HUES64 (cell line): ENCODE data around the gene RNF114.

ENCODE experiments used
- H3K27ac ChIP-seq: 2 replicates; pipeline ENCODE4 v1.7.0; 2013; ENCODE audit warnings: low read depth, low read length, inconsistent platforms
- H3K27me3 ChIP-seq: 2 replicates; pipeline ENCODE4 v1.6.1; 2013; ENCODE audit warnings: mild to moderate bottlenecking, low read length; ENCODE audit not compliant: insufficient read depth
- H3K36me3 ChIP-seq: 2 replicates; pipeline ENCODE4 v1.6.1; 2013; ENCODE audit warnings: mild to moderate bottlenecking, low read length; ENCODE audit not compliant: insufficient read depth
- H3K4me1 ChIP-seq: 2 replicates; pipeline ENCODE4 v1.6.1; 2013; ENCODE audit warnings: mild to moderate bottlenecking, low read length, moderate library complexity; ENCODE audit not compliant: insufficient read depth
- H3K4me3 ChIP-seq: 2 replicates; pipeline ENCODE4 v1.5.1; 2013; ENCODE audit warnings: mild to moderate bottlenecking, low read length, moderate library complexity
- H3K9ac ChIP-seq: 2 replicates; pipeline ENCODE4 v1.6.1; 2013; ENCODE audit warnings: mild to moderate bottlenecking, low read depth, low read length
- H3K9me3 ChIP-seq: 2 replicates; pipeline ENCODE4 v1.6.1; 2013; ENCODE audit warnings: low read depth, low read length; ENCODE audit not compliant: insufficient read depth
- WGBS: fragments of 150-250, 120-280 bp; methylation state at CpG from one replicate; pipeline ENCODE4 v1.1.7; 2013; ENCODE audit warnings: missing lambda C conversion rate; 5-methylcytosine and 5-hydroxymethylcytosine counted together

Gene RNF114

GRCh38 chr20:49983848-49984408 is 47.7 kb downstream of the RNF114 start:
- peaks cover 63% of the 10 kb centered on the region for H3K4me1 ChIP-seq
- H3K4me3 ChIP-seq = peak overlapping the region; percentile 88
- WGBS = 81% methylated on average over 18 of the region's 18 CpGs
- H3K9ac ChIP-seq = no peak overlapping the region
- no peak overlapping the region for H3K27ac ChIP-seq
- peaks cover 15% of the 10 kb centered on the region for H3K36me3 ChIP-seq
- peaks cover 23% of the 10 kb centered on the region for H3K27me3 ChIP-seq
- no peaks in the 10 kb centered on the region for H3K9me3 ChIP-seq

DNA sequence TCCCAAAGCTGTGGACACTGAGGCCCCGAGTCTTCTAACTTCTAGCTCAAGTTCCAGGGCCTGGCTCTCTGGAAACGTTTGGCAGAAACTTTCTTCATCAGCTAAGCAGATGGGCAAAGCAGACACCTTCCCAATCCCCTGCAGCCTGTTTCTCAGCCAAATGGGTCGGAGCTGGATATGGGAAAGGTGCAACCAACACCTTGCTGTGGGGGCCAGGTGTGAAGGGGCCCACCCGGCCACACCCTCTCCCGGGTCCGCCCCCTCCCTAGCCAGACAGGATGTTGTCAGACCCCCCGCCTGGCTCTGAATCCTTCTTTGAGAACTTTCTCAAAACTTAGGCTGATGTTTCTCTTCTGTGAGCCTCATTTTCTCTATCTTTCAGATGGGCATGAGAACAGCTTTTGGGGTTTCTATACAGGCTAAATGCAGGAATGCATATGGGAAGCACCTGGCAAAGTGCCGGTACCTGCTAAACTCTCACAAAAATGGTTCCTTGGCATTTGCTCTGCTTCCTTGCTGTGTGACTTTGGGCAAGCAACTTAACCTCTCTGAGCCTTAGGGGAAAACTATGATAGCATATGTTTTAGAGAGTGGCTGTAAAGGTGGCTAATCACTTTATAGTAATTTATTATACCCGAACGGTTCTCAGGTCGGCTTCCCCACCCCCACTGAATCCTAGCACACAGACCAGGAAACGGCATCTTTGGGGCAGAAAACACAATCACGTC is 48.4 kb downstream of the RNF114 start:
- 76% methylated on average over 10 of the region's 13 CpGs for WGBS
- Histone ChIP-seq H3K4me3 (peak overlapping the region; percentile 88), H3K36me3 (peaks cover 15% of the 10 kb centered on the region)

DNA sequence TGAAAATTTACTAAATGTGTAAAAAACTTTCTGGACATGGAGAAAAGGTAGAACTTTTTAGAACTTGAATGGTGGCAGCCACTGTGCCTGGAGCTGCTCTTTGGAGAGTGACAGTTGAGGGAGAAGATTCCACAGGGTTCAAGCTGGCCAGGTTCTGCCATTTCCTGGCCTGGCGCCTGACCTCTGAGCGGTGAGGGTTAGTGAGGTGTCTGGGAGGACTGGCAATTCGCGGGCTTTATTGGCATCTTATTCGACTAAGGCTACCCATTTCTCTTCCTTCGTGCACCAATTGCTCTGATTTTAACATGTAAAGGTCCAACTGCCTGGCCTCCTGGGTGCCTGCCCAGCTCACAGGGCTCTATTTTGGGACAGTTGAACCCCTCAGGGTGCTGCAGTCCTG is 49.0 kb downstream of the RNF114 start:
- Histone ChIP-seq H3K27me3 (peaks cover 17% of the 10 kb centered on the region), H3K9ac (no peak overlapping the region), H3K9me3 (no peaks in the 10 kb centered on the region), H3K27ac (no peak overlapping the region), H3K36me3 (peaks cover 15% of the 10 kb centered on the region), H3K4me1 (peaks cover 74% of the 10 kb centered on the region), H3K4me3 (peak overlapping the region; percentile 22; the same call in 1 of the 2 replicates)
- WGBS = 75% methylated on average over 6 of the region's 6 CpGs

More for the DNA sequence above, 48.4 kb downstream of the RNF114 start:
- H3K27me3 ChIP-seq = peaks cover 21% of the 10 kb centered on the region
- no peak overlapping the region for H3K27ac ChIP-seq
- H3K9me3 ChIP-seq = no peaks in the 10 kb centered on the region
- H3K9ac ChIP-seq = no peak overlapping the region
- H3K4me1 ChIP-seq = peaks cover 69% of the 10 kb centered on the region

GRCh38 chr20:49985617-49986016 is 49.4 kb downstream of the RNF114 start:
- H3K4me1 ChIP-seq = peaks cover 75% of the 10 kb centered on the region
- H3K9me3 ChIP-seq = no peaks in the 10 kb centered on the region
- H3K27ac ChIP-seq = no peak overlapping the region
- H3K36me3 ChIP-seq = peaks cover 15% of the 10 kb centered on the region
- H3K27me3 ChIP-seq = peaks cover 17% of the 10 kb centered on the region
- no peak overlapping the region for H3K4me3 ChIP-seq
- no peak overlapping the region for H3K9ac ChIP-seq
- WGBS = 77% methylated on average over 13 of the region's 13 CpGs

GRCh38 chr20:49986049-49986448 is 49.9 kb downstream of the RNF114 start:
- WGBS = 82% methylated on average over 3 of the region's 4 CpGs
- Histone ChIP-seq H3K27ac (no peak overlapping the region), H3K4me3 (no peak overlapping the region), H3K4me1 (peaks cover 71% of the 10 kb centered on the region), H3K27me3 (peaks cover 13% of the 10 kb centered on the region), H3K9me3 (no peaks in the 10 kb centered on the region), H3K36me3 (peaks cover 15% of the 10 kb centered on the region), H3K9ac (no peak overlapping the region)

DNA sequence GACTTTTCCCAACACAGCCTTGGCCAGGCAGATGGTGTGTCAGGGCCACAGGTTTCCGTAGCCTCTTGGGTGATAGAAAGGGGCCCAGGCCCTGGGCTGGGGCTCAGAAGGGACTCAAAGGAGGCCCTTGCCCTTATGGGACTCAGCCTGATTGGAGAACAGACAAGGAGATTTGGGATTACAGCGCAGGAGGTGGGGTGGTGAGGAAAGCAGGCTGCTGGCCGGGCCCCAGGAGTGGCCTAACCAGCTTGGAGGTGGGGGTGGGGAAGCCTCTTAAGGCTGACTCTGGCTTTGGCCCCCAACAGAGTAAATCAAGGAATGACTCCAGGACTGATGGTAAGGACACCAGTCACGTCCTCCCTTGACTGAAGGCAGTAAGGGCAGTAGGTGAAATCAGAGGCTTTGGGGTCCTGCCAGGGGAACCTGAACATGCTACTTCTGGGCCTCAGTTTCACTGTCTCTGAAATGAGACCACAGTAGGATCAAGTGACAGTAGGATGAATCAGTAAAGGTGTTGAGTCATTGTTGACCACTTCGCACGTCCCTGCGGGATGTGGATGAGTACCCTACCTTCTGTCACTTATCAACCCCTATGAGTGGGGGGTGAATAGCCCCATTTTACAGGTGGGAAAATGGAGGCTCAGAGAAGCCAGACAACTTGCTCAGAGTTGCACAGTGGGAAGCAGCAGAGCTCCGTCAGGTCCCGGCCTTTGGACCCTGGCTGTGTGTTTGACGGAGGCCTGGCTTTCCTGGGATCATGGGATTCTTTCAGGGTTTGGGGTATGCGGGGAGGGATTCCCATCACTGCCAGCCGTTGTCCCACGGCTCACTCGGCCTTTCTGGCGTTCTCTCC is 51.0 kb downstream of the RNF114 start:
- Histone ChIP-seq H3K4me1 (peaks cover 65% of the 10 kb centered on the region), H3K9me3 (no peaks in the 10 kb centered on the region), H3K36me3 (peaks cover 15% of the 10 kb centered on the region), H3K4me3 (no peak overlapping the region), H3K27me3 (peaks cover 2% of the 10 kb centered on the region), H3K27ac (peak overlapping the region; percentile 3; the same call in 1 of the 2 replicates), H3K9ac (no peak overlapping the region)
- 84% methylated on average over 14 of the region's 15 CpGs for WGBS

DNA sequence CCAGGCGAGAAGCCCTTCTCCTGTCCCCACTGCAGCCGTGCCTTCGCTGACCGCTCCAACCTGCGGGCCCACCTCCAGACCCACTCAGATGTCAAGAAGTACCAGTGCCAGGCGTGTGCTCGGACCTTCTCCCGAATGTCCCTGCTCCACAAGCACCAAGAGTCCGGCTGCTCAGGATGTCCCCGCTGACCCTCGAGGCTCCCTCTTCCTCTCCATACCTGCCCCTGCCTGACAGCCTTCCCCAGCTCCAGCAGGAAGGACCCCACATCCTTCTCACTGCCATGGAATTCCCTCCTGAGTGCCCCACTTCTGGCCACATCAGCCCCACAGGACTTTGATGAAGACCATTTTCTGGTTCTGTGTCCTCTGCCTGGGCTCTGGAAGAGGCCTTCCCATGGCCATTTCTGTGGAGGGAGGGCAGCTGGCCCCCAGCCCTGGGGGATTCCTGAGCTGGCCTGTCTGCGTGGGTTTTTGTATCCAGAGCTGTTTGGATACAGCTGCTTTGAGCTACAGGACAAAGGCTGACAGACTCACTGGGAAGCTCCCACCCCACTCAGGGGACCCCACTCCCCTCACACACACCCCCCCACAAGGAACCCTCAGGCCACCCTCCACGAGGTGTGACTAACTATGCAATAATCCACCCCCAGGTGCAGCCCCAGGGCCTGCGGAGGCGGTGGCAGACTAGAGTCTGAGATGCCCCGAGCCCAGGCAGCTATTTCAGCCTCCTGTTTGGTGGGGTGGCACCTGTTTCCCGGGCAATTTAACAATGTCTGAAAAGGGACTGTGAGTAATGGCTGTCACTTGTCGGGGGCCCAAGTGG is 51.9 kb downstream of the RNF114 start:
- Histone ChIP-seq H3K27me3 (no peaks in the 10 kb centered on the region), H3K9me3 (no peaks in the 10 kb centered on the region), H3K36me3 (peaks cover 15% of the 10 kb centered on the region), H3K4me3 (no peak overlapping the region), H3K4me1 (peaks cover 65% of the 10 kb centered on the region), H3K27ac (no peak overlapping the region), H3K9ac (no peak overlapping the region)
- WGBS = 86% methylated on average over 18 of the region's 18 CpGs

- Histone ChIP-seq H3K4me3 (no peak overlapping the region), H3K27me3 (no peaks in the 10 kb centered on the region), H3K27ac (peak overlapping the region; percentile 84), H3K36me3 (peaks cover 13% of the 10 kb centered on the region), H3K9me3 (no peaks in the 10 kb centered on the region), H3K4me1 (peaks cover 56% of the 10 kb centered on the region), H3K9ac (peak overlapping the region; percentile 10)
- 30% methylated on average over 22 of the region's 22 CpGs for WGBS
These were observed 53.3 kb downstream of the RNF114 start for GRCh38 chr20:49989234-49990065.

DNA sequence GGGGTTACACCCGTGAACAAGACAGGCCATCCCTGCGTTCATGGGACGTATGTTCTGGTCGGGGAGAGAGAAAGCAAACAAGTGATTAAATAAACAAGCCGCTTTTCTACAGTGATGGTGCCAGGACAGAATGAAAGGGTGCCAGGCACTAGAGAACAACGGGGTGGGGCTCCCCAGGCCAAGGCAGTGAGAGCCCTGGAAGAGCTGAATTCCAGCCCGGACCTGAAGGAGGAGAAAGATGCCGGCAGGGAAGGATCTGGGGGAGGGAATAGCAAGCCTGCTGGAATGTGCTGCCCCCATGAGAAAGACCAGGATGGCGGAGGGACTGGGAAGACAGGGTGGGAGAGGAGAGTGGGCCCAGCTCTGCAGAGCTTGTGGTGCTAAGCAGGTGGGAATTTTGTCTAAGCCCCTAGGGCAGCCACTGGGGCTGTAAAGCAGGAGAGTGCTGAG is 54.1 kb downstream of the RNF114 start:
- 54% methylated on average over 9 of the region's 9 CpGs for WGBS
- H3K36me3 ChIP-seq = peaks cover 13% of the 10 kb centered on the region
- peak overlapping the region; percentile 10; the same call in 1 of the 2 replicates for H3K9ac ChIP-seq
- H3K27me3 ChIP-seq = no peaks in the 10 kb centered on the region
- no peaks in the 10 kb centered on the region for H3K9me3 ChIP-seq
- peak overlapping the region; percentile 84 for H3K27ac ChIP-seq
- no peak overlapping the region for H3K4me3 ChIP-seq
- H3K4me1 ChIP-seq = peaks cover 47% of the 10 kb centered on the region

DNA sequence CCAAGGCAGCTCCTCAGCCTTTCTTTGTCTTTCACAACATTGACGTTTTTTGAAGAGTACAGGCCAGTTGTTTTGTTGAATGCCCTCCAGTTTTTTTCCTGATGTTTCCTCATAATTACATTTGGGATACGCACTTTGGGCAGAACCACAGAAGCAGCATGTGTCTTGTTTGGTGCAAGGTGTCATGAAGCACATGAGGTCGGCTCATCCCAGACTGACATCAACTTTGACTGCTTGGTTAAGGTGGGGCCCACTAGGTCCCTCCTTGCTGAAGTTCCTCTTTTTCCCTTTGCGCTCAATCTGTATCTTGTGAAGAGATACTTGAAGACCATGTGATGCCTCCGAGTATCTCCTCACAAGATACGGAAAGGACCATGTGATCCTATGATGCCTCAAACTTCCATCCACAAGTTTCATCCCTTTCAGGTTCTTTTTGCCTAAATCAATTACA is 57.1 kb downstream of the RNF114 start:
- H3K27ac ChIP-seq = no peak overlapping the region
- WGBS = 76% methylated on average over 6 of the region's 6 CpGs
- no peaks in the 10 kb centered on the region for H3K27me3 ChIP-seq
- H3K4me3 ChIP-seq = no peak overlapping the region
- no peak overlapping the region for H3K9ac ChIP-seq
- H3K4me1 ChIP-seq = peaks cover 28% of the 10 kb centered on the region
- H3K9me3 ChIP-seq = no peaks in the 10 kb centered on the region
- peaks cover 3% of the 10 kb centered on the region; the same call in 1 of the 2 replicates for H3K36me3 ChIP-seq
